NCI-H1417 (cell line): ENCODE measurements around the gene PRR5L.
A peak's percentile ranks its signal among the peaks of the same experiment; 100 is the strongest.

ENCODE experiments used
- DNase-seq, 3 experiments: peaks; one replicate each; lab custom pipeline; 2025; lab: John Stamatoyannopoulos, UW

PRR5L gene, protein sequence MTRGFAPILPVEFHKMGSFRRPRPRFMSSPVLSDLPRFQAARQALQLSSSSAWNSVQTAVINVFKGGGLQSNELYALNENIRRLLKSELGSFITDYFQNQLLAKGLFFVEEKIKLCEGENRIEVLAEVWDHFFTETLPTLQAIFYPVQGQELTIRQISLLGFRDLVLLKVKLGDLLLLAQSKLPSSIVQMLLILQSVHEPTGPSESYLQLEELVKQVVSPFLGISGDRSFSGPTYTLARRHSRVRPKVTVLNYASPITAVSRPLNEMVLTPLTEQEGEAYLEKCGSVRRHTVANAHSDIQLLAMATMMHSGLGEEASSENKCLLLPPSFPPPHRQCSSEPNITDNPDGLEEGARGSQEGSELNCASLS

GRCh38 chr11:36295926-36296325 is at the start of gene PRR5L:
Gene PRR5L, plus strand, starts transcription at chr11:36296288. Its CDS starts 104,834 bp downstream, at chr11:36401122.
- DNase-seq, result no peak

DNA sequence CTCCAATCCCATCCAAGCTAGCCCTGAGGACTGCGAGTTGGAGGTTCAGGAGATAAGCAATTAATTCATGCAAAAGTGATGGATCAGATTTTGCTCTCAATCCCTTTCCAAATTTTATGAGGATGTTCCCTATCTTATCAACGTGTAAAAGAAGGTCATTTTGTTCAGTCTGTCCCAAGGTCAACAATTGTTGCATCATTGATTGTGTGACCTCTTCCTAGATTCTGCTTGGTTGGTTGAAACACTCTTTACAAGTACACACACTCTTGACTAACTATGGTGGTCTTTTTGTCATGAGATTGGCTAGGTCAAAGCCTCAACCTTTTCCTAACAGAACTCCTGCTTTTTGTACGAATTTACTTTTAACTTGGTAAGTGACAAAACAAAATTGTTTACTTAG is 48.6 kb upstream of the PRR5L start:
- DNase-seq, result no peak

- no peak for DNase-seq
Observed at GRCh38 chr11:36248436-36248835, 47.7 kb upstream of the PRR5L start.

DNA sequence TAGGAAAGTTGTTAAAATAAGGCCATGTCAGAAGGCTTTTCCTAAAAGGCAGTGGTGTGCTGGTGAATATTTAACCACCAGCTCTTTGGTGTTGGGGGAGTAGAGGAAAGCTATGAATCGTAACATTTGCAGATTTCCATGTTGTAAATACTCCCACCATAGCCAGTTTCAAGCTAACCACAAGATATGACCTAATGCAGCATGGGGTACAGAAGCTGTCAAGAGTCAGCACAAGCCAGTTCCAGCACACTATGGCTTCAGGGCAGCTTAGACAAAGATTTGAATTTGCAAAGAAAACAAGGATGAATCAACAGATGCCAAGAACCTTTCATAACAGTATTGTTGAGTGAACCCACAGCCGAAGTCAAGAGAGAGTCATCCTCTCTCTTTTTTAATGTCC is 46.8 kb upstream of the PRR5L start:
- no peak for DNase-seq

DNA sequence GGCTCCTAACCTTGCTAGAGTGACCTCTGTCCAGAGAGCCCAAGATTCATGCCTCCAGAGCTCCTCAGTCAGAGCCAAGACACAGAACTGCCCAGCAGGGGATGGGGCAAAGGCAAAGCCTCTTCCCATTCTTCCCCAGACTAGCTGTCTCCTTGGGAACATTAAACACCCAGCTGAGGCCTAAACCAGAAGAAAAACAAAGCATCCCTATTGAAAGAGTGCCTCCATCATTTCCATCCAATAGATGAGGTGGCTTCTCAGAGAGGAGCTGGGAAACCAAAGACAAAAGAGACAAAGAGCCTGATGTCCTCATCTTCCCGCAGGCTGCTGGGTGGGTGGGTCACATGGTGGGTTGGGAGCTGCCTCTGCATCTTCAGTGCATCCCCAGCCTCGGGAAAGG is 44.3 kb upstream of the PRR5L start:
- DNase-seq, result no peak

GRCh38 chr11:36253238-36253637 is 42.9 kb upstream of the PRR5L start:
- DNase-seq, result no peak

DNA sequence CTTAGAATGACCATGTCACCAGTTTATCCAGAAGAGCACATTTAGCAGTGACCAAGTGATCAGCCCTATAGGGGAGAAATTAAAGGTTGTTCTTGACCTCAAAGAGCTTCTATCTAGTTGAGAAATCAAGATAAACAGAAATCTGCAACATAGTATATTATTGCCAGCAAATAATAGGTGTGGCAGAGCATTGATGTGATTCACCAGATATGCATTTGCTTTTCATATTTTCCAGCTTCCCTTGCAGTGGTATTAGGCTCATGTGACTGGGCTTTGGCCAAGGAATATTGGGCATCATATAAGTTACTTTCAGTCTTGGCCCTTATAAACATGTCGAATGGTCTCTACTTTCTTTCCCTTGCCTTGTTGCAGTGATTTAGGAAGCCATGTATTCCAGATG is 41.4 kb upstream of the PRR5L start:
- DNase-seq, result no peak

DNA sequence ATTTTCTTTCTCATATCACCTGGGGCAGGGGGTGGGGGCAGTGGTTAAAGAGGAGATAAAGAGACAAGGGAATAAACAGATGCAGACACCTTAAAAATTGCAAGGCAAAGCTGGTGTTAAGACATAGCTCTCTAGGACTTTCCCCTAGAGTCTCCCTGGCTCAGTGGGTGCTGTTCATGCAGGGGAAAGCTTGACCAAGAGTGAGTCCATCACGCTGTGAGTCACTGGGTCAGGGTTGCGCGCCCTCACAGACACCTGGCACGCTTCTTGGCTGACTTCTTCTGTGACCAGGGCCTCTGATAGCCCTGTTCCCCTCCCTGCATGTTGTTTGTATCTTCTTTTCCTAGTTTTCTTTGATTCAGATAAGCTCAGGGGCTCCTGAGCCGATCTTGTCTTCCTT is 38.7 kb upstream of the PRR5L start:
- DNase-seq, result no peak

- DNase-seq, result peak in 2 of 3 experiments; percentile 34 to 55
Observed at GRCh38 chr11:36258730-36259360, 37.2 kb upstream of the PRR5L start.

GRCh38 chr11:36261094-36261493 is 35.0 kb upstream of the PRR5L start:
- peak in 1 of 3 experiments; percentile 15 for DNase-seq

- no peak for DNase-seq
Observed at GRCh38 chr11:36264011-36264972, 31.8 kb upstream of the PRR5L start.

GRCh38 chr11:36264973-36265344 is 31.1 kb upstream of the PRR5L start:
- no peak for DNase-seq

- DNase-seq, result peak; percentile 60 to 86 (median 65)
Observed at GRCh38 chr11:36265793-36266628, 30.1 kb upstream of the PRR5L start.

- no peak for DNase-seq
Observed at GRCh38 chr11:36266767-36267166, 29.3 kb upstream of the PRR5L start.

- DNase-seq, result no peak
Observed at GRCh38 chr11:36268337-36268985, 27.6 kb upstream of the PRR5L start.

DNA sequence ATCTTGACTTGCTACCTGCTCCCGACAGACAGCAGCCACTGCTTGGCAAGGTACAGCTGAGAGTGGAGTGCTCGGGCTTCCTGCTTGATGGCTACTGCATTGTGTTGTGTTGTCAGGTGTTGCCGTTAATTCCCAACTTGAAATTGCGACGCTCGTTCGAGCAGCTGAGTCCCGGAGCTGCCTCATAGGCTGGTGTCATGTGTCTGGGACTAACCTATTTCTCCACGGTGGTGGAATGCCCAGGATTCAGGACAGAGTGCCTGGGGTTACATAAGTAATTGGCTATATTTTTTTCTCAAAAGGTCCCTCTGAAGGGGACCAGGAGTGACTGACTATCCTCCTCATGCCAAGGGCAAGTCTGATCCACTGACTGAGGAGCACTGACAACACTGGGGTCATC is 25.4 kb upstream of the PRR5L start:
- DNase-seq, result peak in 1 of 3 experiments; percentile 90

DNA sequence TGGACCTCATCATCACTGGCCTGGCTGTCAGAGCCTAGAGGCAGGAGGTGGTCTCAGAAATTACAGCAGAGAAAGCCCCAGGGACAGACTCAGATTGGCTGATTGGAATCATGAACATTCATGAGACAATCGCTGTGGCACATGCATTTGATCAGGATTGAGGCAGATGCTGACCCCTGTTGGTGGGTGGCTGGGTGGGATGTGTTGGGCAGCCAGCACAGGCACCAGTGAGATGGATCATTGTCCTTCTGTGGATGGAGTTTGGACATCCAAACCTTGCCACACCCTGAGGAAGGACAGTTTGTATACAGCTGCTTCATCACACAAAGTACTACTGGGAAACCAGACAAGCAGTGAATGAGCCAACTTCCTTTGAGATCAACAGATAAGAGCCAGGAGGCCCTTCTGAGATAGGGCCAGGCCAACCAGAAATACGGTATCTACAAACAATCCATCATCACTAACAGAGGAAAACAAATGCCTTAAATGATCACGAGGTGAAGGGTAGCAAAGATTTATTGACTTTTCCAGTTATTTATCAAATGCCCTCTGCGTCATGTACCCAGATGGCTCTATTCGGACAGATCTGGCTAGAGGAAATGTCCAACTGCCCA is 24.2 kb upstream of the PRR5L start:
- DNase-seq, result no peak

GRCh38 chr11:36273110-36273509 is 23.0 kb upstream of the PRR5L start:
- DNase-seq, result peak; percentile 63 to 89 (median 82)

DNA sequence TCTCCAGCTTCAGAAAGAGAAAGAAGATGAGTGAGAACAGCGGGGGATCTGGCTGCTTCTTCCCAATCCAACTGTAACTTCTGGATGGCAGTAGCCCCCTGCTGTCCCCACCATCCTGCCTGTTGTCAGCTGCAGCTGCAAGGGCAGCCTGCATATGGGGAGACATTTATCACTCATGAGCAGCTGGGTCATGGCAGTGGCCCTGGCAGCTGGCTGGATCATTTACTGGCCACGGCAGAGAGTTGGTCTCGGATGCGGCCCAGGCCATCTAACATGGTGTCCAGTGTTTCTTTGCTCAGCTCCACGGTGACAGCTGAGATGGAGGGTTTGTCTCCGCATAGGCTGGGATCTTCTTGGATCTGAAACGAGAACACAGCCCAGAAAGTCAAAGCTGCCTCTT is 21.7 kb upstream of the PRR5L start:
- no peak for DNase-seq

DNA sequence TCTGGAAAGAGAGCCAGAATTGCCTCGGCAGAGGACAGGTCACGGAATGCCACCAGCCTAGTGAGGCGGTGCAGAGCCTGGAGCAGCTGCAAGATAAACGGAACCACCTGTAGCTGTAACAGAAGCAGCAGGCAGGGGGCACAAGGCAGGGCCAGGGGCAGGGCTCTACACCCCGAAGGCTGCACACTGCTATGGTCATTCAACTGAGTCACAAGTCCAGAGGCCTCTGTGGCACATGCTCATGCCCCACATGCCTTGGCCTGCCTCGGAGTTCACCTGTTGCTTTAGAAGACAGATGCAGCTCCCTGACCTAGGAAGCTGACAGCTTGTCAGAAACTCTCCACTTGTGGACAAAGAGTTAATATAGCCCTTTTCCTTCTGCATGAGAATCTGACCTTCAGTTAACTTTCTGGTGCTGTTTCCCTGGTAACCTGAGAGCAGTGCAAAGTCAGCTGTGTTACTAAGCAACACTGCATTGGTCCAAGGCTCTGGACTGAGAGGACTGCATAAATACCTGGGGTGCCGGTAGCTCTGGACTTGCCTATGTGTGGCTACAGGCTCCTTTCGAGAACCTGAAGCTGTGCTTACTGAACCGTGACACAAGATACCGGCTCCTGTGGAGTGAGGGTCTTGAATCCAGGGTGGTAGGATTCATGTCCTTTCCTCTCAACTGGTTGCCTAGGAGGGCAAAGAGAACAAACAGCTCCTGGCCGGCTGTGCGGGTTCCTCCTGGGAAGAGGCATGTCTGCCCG is 17.4 kb upstream of the PRR5L start:
- peak in 2 of 3 experiments; percentile 24 to 66 for DNase-seq
